Measurements from ENCODE around the gene TRIM26.

GRCh38 chr6:30150671-30151395 is 62.4 kb downstream of the TRIM26 start:
- TF ChIP-seq CTCF (IDR thresholded peaks at IDR 0.05): no peak
- no peak for TF ChIP-seq POLR2A (IDR thresholded peaks at IDR 0.05)
